HG02840 (cell line): ENCODE results near the gene CDRT4.

Experiments used
- ATAC-seq: cut with Tn5 transposase; IDR thresholded peaks from one replicate; pipeline ENCODE4 v1.9.1; 2021; ENCODE audit warnings: mild to moderate bottlenecking, moderate library complexity, moderate number of reproducible peaks; ENCODE audit not compliant: unreplicated experiment, low FRiP score

Gene CDRT4

GRCh38 chr17:15436473-15437302 is 30.7 kb downstream of the CDRT4 start:
- no peak for ATAC-seq

- ATAC-seq = no peak
Measured at GRCh38 chr17:15434956-15435355, 32.5 kb downstream of the CDRT4 start.

- no peak for ATAC-seq
Measured at GRCh38 chr17:15432807-15433611, 34.4 kb downstream of the CDRT4 start.

GRCh38 chr17:15431766-15432165 is 35.7 kb downstream of the CDRT4 start:
- no peak for ATAC-seq

GRCh38 chr17:15431196-15431595 is 36.2 kb downstream of the CDRT4 start:
- no peak for ATAC-seq

- no peak for ATAC-seq
Measured at GRCh38 chr17:15424521-15424920, 42.9 kb downstream of the CDRT4 start.

- no peak for ATAC-seq
Measured at GRCh38 chr17:15422392-15422965, 44.9 kb downstream of the CDRT4 start.

GRCh38 chr17:15418781-15419180 is 48.6 kb downstream of the CDRT4 start:
- no peak for ATAC-seq

- no peak for ATAC-seq
Measured at GRCh38 chr17:15414532-15415306, 52.7 kb downstream of the CDRT4 start.

GRCh38 chr17:15413101-15413771 is 54.2 kb downstream of the CDRT4 start:
- ATAC-seq = no peak

GRCh38 chr17:15412606-15413005 is 54.8 kb downstream of the CDRT4 start:
- ATAC-seq = no peak

GRCh38 chr17:15411384-15412198 is 55.8 kb downstream of the CDRT4 start:
- ATAC-seq = no peak

GRCh38 chr17:15409721-15410250 is 57.6 kb downstream of the CDRT4 start:
- ATAC-seq = no peak

- ATAC-seq = no peak
Measured at GRCh38 chr17:15408803-15409202, 58.6 kb downstream of the CDRT4 start.

GRCh38 chr17:15406081-15406480 is 61.3 kb downstream of the CDRT4 start:
- no peak for ATAC-seq

GRCh38 chr17:15405058-15405415 is 62.4 kb downstream of the CDRT4 start:
- ATAC-seq = no peak

GRCh38 chr17:15404106-15405057 is 63.0 kb downstream of the CDRT4 start:
- ATAC-seq = no peak
